ENCODE results near the gene WNT7B.
"Not testable (repeated sequence)": the region's sequence is repeated elsewhere in the genome, so short reads cannot be mapped to it uniquely, and the experiment has no call there.

Gene WNT7B

GRCh38 chr22:46007848-46008261 lies 30.9 kb upstream of the WNT7B start:
- no peak for DNase-seq

- DNase-seq: peak; percentile 31
These were observed 30.3 kb upstream of the WNT7B start for GRCh38 chr22:46007003-46007847.

GRCh38 chr22:46006379-46007002 lies 29.5 kb upstream of the WNT7B start:
- DNase-seq: peak; percentile 93

- not testable (repeated sequence) for DNase-seq
These were observed 28.2 kb upstream of the WNT7B start for GRCh38 chr22:46005116-46005705.

GRCh38 chr22:46004105-46004866 lies 27.3 kb upstream of the WNT7B start:
- DNase-seq: no peak

GRCh38 chr22:46003271-46004091 lies 26.5 kb upstream of the WNT7B start:
- DNase-seq: no peak

GRCh38 chr22:46002757-46003270 lies 25.9 kb upstream of the WNT7B start:
- DNase-seq: no peak

- no peak for DNase-seq
These were observed 24.6 kb upstream of the WNT7B start for GRCh38 chr22:46001426-46002106.

- DNase-seq: no peak
These were observed 24.1 kb upstream of the WNT7B start for GRCh38 chr22:46001046-46001425.

- DNase-seq: no peak
These were observed 23.4 kb upstream of the WNT7B start for GRCh38 chr22:46000081-46001027.

- DNase-seq: no peak
These were observed 22.5 kb upstream of the WNT7B start for GRCh38 chr22:45999379-45999971.

GRCh38 chr22:45998638-45999378 lies 21.8 kb upstream of the WNT7B start:
- no peak for DNase-seq

GRCh38 chr22:45997777-45998637 lies 21.0 kb upstream of the WNT7B start:
- no peak for DNase-seq

GRCh38 chr22:45997077-45997776 lies 20.3 kb upstream of the WNT7B start:
- DNase-seq: no peak

- no peak for DNase-seq
These were observed 19.5 kb upstream of the WNT7B start for GRCh38 chr22:45996241-45997076.

GRCh38 chr22:45995405-45996101 lies 18.6 kb upstream of the WNT7B start:
- DNase-seq: no peak
